Fibroblast of lung (primary cell): ENCODE data around the gene UBL5.

Source experiments
- EZH2 ChIP-seq: IDR thresholded peaks from 2 replicates; pipeline ENCODE4 v1.5.1; 2012; ENCODE audit warnings: low read length, control low read depth, mild to moderate bottlenecking; ENCODE audit errors: missing control alignments
- TF ChIP-seq, protein P1 (sequence below), 2 donors: IDR thresholded peaks in 1 of 2; conservative IDR thresholded peaks in 1 of 2; 1 replicate in 1 of 2; 2 replicates in 1 of 2; pipeline ENCODE4 v1.5.1; 2011 to 2012; ENCODE audit warnings: low read length in 2 of 2, control low read depth in 1 of 2, inconsistent platforms in 1 of 2, low read depth in 1 of 2, mild to moderate bottlenecking in 1 of 2

DNA sequence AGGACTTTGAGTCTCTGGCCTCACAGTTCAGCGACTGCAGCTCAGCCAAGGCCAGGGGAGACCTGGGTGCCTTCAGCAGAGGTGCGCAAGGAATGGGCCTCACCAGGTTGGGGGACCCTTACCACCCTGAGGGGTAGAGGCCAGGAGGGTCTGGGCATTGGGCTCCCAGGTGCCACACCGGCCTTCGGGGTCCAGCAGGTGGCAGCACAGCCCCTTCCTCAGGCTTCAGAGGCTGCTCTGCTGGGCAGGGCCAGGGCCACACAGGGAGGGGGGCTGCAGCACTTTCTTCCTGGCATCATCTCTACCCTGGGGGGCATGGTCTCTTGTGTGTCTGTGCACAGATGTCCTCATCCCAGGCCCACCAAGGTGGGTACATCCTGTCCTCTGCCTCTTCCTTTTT is 20.3 kb downstream of the UBL5 start:
- TF ChIP-seq, protein P1, sequence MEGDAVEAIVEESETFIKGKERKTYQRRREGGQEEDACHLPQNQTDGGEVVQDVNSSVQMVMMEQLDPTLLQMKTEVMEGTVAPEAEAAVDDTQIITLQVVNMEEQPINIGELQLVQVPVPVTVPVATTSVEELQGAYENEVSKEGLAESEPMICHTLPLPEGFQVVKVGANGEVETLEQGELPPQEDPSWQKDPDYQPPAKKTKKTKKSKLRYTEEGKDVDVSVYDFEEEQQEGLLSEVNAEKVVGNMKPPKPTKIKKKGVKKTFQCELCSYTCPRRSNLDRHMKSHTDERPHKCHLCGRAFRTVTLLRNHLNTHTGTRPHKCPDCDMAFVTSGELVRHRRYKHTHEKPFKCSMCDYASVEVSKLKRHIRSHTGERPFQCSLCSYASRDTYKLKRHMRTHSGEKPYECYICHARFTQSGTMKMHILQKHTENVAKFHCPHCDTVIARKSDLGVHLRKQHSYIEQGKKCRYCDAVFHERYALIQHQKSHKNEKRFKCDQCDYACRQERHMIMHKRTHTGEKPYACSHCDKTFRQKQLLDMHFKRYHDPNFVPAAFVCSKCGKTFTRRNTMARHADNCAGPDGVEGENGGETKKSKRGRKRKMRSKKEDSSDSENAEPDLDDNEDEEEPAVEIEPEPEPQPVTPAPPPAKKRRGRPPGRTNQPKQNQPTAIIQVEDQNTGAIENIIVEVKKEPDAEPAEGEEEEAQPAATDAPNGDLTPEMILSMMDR (conservative IDR thresholded peaks at IDR 0.05 in 1 of 2, IDR thresholded peaks at IDR 0.05 in 1 of 2; ENCODE audit: low read depth in 1 of 2, low read length in 2 of 2): peak; percentile 19 to 31
- TF ChIP-seq EZH2: no peak
